ENCODE data around the gene EXOSC9. TPM values are rescaled to one million over a fixed set of nuclear protein-coding genes. Genes with fewer than 3 reads are reported as not detected.

Gene EXOSC9
- total RNA-seq, 1 donor from 2014 or later, result 33.5 TPM

GRCh38 chr4:121801715-121802075, 572 bp downstream of the EXOSC9 start:
- Mint-ChIP-seq H3K36me3 (peaks cover 12% of the 10 kb centered on the region), H3K27ac (peak overlapping the region; percentile 94), H3K4me3 (peak overlapping the region; percentile 89), H3K27me3 (ENCODE audit: low read depth) (no peaks in the 10 kb centered on the region), H3K9me3 (no peaks in the 10 kb centered on the region), H3K4me1 (peaks cover 18% of the 10 kb centered on the region)
- no peak for TF ChIP-seq CTCF (IDR thresholded peaks at IDR 0.05; ENCODE audit: unreplicated experiment)
- no peak for DNase-seq (ENCODE audit: low spot score in 2 of 2, unreplicated experiment in 2 of 2)

DNA sequence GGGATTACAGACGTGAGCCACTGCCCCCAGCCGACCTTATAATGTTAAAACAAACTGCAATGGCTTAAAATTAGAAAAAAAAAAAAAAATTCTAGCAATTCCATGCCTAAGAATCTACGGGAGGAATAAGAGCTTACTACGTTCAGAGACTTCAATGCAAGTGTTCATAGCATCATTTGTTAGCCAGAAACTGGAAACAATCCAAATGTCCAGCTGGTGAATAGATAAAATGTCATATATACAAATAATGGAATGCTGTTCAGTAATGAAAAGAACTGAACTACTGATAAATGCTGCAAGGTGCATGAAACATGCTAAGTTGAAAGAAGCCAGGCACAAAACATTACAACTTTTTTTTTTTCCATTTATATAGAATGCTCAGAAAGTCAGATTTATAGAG, 5.3 kb downstream of the EXOSC9 start:
- Mint-ChIP-seq H3K36me3 (peaks cover 17% of the 10 kb centered on the region), H3K9me3 (no peaks in the 10 kb centered on the region), H3K27me3 (ENCODE audit: low read depth) (no peaks in the 10 kb centered on the region), H3K27ac (no peak overlapping the region), H3K4me1 (peaks cover 11% of the 10 kb centered on the region), H3K4me3 (no peak overlapping the region)
- no peak for TF ChIP-seq CTCF (IDR thresholded peaks at IDR 0.05; ENCODE audit: unreplicated experiment)
- DNase-seq (ENCODE audit: low spot score in 2 of 2, unreplicated experiment in 2 of 2), result no peak

DNA sequence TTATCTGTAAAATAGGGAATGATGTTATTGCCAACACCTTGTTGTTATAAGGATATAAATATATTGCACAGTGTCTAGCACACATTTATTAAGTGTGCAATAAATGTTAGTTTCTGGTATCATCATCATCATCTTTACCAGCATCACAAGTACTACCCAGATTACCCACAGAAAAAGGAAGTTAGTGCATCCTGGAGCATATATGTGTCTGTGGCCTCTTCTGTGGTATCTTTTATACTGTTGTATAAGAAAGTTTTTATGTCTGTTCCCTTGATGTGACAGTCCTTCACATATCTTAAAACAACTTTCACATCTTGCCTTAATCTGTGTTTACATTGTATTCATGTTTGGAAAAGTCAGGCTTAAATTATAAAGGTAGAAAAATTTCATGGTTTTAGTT, 10.0 kb downstream of the EXOSC9 start:
- H3K27ac Mint-ChIP-seq, result no peak overlapping the region
- DNase-seq (ENCODE audit: low spot score in 2 of 2, unreplicated experiment in 2 of 2), result no peak
- no peak overlapping the region for H3K4me3 Mint-ChIP-seq
- TF ChIP-seq CTCF (IDR thresholded peaks at IDR 0.05; ENCODE audit: unreplicated experiment), result no peak
- no peaks in the 10 kb centered on the region for H3K27me3 Mint-ChIP-seq (ENCODE audit: low read depth)
- H3K36me3 Mint-ChIP-seq, result peaks cover 15% of the 10 kb centered on the region
- H3K9me3 Mint-ChIP-seq, result no peaks in the 10 kb centered on the region
- no peaks in the 10 kb centered on the region for H3K4me1 Mint-ChIP-seq

- H3K27me3 Mint-ChIP-seq (ENCODE audit: low read depth), result no peaks in the 10 kb centered on the region
- H3K4me3 Mint-ChIP-seq, result no peak overlapping the region
- H3K4me1 Mint-ChIP-seq, result no peaks in the 10 kb centered on the region
- peaks cover 11% of the 10 kb centered on the region for H3K36me3 Mint-ChIP-seq
- no peak for DNase-seq (ENCODE audit: low spot score in 2 of 2, unreplicated experiment in 2 of 2)
- H3K9me3 Mint-ChIP-seq, result no peaks in the 10 kb centered on the region
- no peak overlapping the region for H3K27ac Mint-ChIP-seq
- TF ChIP-seq CTCF (IDR thresholded peaks at IDR 0.05; ENCODE audit: unreplicated experiment), result no peak
Measured at GRCh38 chr4:121814756-121815155, 13.6 kb downstream of the EXOSC9 start.

DNA sequence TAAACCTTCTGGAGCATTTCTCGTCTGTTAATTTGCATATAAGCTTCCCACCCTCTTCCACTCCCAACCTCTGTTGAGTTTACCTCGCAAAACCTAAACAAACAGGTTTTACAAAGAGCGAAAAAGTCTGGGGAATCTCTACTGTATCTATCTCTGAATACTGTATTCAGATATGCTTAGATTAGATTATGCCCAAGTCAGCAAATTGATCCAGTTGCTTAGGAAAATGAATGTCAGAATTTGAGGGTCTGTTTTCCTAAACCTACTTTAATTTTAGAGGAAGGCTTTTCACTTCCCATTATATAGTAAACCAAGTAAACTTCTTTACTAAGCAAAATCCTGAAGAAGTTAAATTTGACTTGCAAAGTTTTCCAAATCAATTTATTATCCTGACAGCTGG, 15.9 kb downstream of the EXOSC9 start:
- Mint-ChIP-seq H3K27ac (no peak overlapping the region), H3K36me3 (peaks cover 8% of the 10 kb centered on the region), H3K4me3 (no peak overlapping the region), H3K4me1 (peaks cover 3% of the 10 kb centered on the region), H3K27me3 (ENCODE audit: low read depth) (no peaks in the 10 kb centered on the region), H3K9me3 (no peaks in the 10 kb centered on the region)
- no peak for TF ChIP-seq CTCF (IDR thresholded peaks at IDR 0.05; ENCODE audit: unreplicated experiment)
- DNase-seq (ENCODE audit: low spot score in 2 of 2, unreplicated experiment in 2 of 2), result no peak

DNA sequence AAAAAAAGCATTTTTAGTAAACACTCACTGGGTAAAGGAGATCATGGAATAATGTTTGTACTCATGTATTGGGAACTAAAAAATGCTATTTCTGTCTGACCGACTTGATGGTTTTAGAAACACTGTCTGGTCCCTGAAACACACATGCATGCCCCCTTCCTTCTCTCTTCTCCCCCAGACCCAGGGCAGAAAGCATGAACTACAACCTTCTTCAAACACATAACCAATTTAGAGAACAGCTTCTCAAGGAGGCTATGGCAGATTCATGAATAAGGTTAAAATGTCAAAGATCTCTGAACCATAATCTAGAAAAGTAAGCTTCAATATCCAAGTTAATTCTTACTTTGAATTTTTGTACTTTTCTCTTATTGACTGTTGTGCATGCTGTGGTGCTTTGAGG, 16.6 kb downstream of the EXOSC9 start:
- Mint-ChIP-seq H3K4me1 (peaks cover 8% of the 10 kb centered on the region), H3K4me3 (no peak overlapping the region), H3K27ac (no peak overlapping the region), H3K27me3 (ENCODE audit: low read depth) (no peaks in the 10 kb centered on the region), H3K9me3 (no peaks in the 10 kb centered on the region), H3K36me3 (peaks cover 8% of the 10 kb centered on the region)
- DNase-seq (ENCODE audit: low spot score in 2 of 2, unreplicated experiment in 2 of 2), result no peak
- no peak for TF ChIP-seq CTCF (IDR thresholded peaks at IDR 0.05; ENCODE audit: unreplicated experiment)

Measured in mesothelial cell of epicardium (in vitro differentiated cells).